Esophagus muscularis mucosa (tissue), 3 donors: Measurements from ENCODE around the gene UMOD.

Experiments
- POLR2A ChIP-seq: fragments of 450-650 bp; IDR thresholded peaks from one replicate; pipeline ENCODE4 v1.6.1; 2017; ENCODE audit warnings: antibody characterized with exemption, moderate library complexity, mild to moderate bottlenecking, low read depth
- POLR2AphosphoS5 ChIP-seq, 2 donors: sonication (generic); formaldehyde crosslinking; IDR thresholded peaks; one replicate each; pipeline ENCODE4 v1.6.1; 2017; ENCODE audit warnings: antibody characterized with exemption in 2 of 2
- TF ChIP-seq, protein P1 (sequence below), 3 experiments: fragments of 200-600 bp in 2 of 3; fragments of 450-650 bp in 1 of 3; sonication (generic) in 2 of 3; IDR thresholded peaks; one replicate each; pipeline ENCODE4 v1.5.1; 2017 to 2019; ENCODE audit warnings: antibody characterized with exemption in 3 of 3, mild to moderate bottlenecking in 2 of 3, moderate library complexity in 1 of 3

DNA sequence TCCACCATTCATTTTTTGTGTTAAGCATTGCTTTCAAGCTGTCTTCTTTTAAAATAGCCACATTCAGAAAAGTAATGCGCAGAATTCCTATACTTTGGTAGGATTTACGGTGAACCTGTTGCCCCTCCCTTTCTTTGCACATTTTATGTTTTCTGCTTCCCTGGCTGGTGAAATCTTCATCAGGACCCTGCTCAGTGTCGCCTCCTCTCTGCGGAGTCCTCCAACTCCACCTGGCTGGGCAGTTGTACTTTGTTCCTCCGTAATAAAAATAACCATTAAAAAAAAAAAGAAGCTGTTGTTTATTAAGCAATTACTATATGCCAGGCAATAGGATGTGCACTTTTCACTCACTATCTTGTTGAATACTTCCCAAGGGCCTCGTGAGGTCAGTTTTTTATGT lies 2.9 kb downstream of the UMOD start:
- TF ChIP-seq POLR2AphosphoS5 (IDR thresholded peaks at IDR 0.05), result no peak
- TF ChIP-seq, protein P1, sequence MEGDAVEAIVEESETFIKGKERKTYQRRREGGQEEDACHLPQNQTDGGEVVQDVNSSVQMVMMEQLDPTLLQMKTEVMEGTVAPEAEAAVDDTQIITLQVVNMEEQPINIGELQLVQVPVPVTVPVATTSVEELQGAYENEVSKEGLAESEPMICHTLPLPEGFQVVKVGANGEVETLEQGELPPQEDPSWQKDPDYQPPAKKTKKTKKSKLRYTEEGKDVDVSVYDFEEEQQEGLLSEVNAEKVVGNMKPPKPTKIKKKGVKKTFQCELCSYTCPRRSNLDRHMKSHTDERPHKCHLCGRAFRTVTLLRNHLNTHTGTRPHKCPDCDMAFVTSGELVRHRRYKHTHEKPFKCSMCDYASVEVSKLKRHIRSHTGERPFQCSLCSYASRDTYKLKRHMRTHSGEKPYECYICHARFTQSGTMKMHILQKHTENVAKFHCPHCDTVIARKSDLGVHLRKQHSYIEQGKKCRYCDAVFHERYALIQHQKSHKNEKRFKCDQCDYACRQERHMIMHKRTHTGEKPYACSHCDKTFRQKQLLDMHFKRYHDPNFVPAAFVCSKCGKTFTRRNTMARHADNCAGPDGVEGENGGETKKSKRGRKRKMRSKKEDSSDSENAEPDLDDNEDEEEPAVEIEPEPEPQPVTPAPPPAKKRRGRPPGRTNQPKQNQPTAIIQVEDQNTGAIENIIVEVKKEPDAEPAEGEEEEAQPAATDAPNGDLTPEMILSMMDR (IDR thresholded peaks at IDR 0.05), result no peak
- TF ChIP-seq POLR2A, result no peak
